NCI-H1694 (cell line): ENCODE data around the gene BBS4.

Experiments
- DNase-seq: peaks from one replicate; lab custom pipeline; 2025; lab: John Stamatoyannopoulos, UW

BBS4 gene

DNA sequence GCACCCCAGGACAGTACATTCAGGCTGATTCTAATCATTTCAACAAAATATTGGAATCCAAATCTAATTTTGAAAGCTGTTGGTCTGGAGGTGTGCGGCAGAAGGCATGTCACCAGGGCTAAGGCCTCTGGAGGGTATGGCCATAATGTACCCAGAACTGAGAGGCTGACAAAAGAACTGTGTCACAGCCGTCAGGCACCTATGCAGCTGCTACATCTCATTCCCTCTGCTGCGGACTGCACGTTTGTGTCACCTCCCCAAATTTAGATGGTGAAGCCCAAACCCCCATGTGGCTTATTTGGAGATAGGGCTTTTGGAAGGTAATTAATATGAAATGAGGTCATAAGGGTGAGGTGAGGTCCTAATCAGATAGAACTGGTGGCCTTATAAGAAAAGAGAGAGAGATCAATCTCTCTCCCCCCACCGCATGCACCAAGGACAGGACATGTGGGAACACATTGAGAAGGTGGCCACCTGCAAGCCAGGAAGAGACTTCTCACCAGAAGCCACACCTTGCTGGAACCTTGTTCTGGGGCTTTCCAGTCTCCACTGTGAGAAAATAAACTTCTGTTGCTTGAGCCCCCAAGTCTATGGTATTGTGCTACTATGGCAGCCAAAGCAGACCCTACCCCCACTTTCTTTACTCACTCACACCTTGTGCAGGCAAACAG is 74.7 kb downstream of the BBS4 start:
- no peak for DNase-seq

DNA sequence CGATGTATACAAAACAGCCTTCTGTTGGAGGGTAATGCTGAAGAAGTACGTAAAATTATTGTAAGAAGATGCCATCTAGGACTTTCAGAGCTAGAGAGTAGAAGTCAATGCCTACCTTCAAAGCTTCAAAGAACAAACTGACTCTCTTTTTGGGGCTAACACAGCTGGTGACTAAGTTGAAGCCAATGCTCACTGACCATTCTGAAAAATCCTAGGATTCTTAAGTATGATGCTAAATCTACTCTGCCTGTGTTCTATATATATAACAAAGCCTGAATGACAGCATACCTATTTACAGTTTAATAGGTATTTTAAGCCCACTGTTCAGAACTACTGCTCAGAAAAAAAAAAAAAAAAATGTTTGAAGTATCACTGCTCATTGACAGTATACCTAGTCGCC is 78.6 kb downstream of the BBS4 start:
- DNase-seq, result no peak

DNA sequence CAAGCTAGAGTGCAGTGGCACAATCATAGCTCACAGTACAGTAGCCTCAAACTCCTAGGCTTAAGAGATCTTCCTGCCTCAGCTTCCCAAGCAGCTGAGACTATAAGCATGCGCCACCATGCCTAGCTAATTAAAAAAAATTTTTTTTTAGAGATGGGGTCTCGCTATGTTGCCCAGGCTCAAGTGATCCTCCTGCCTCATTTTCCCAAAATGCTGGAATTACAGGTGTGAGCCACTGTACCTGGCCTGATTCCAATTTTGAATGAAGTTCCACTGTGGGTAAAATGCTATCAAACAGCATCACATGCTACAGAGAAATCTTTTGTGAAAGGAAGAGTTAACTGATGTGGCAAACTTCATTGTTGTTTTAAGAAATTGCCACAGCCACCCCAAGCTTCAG is 80.0 kb downstream of the BBS4 start:
- DNase-seq, result no peak

DNA sequence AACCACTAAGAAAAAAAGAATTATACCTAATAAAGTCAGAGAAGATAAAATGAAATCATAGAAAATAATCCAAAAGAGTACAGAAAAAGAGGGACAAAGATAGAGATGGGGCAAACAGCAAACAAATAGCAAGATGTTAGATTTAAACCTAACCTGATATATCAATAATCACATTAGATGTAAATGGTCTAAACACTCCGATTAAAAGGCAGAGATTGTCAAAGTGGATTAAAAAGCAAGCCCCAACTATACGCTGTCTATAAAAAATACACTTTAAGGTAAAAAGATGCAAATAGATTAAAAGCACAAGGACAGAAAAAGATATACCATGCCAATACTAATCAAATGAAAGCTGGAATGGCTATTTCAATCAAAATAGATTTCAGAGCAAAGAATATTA is 80.8 kb downstream of the BBS4 start:
- no peak for DNase-seq

DNA sequence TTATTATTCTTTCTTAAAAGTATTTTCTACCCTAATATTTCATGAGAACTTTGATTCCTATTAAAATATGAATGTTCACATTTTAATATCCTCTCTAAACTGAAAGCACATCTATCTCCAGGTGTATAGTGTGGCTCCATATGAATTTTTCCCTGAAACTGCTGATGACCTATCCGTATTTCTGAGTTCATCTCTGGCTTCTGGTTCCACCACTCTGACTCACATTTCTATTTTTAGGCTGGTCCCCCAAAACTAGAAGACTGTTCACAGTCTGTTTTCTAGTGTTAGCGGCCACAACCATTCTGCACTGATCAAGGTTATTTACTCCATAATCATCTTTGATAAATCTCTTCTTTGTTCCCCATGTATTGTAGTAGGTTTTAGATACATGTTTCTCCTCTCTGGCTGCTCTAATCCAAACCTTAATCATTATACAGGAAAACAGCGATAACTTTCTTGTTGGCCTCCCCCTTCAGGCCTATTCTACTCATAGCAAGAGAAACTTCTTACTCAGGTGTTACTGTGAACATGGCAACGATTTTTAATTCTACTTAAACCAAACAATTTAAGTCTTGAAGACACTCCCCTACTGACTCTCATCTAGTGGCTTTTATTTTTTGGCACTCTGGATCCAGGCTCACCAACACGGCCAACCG is 84.8 kb downstream of the BBS4 start:
- DNase-seq, result no peak

DNA sequence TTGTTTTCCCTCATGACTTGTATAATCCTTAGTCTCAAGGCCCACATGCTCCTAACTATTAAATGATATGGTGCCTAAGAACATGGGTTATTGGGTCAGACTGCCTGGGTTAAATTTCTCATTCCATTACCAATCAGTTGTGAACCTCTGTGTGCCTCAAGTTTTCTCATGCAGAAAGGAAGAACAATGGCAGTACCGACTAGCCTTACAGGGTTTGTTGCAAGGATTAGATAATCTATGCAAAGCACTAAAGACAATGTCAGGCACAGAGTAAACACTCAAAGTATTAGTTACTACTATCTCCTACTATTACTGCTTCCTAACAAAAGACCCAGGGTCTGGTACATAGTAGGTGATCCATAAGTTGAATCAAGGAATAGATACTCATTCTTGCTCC is 85.3 kb downstream of the BBS4 start:
- DNase-seq, result no peak

DNA sequence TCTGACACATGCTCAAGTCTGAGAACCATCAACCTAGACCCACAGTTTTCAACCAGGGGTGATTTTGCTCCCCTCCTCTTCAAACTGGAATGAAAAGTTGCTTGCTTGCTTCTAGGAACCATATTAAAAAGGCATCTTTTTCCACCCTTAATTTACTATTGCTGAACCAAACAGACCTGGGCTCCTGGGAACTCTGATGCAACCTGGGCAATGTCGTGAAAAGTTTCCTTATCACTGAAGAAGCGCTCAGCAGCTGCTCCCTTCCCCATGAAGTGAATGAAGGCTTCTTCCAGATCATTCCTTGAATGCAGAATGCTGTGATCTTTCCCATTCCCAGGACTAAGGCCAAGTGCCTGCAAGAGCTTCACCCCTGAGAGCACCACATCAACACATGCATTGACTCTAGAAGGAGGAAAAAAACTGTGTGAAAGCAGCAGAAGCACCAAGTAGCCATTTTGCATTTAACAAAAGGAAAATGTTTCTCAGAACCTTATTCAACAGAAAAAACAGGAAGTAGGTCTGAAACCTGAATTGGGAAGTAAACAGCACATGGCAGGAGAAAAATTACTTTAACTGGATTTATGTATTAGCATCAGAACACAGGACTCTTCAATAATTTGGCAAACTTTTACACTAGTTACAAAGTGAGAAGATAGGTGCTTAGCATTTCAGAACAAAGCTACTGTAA is 88.8 kb downstream of the BBS4 start:
- DNase-seq, result no peak

DNA sequence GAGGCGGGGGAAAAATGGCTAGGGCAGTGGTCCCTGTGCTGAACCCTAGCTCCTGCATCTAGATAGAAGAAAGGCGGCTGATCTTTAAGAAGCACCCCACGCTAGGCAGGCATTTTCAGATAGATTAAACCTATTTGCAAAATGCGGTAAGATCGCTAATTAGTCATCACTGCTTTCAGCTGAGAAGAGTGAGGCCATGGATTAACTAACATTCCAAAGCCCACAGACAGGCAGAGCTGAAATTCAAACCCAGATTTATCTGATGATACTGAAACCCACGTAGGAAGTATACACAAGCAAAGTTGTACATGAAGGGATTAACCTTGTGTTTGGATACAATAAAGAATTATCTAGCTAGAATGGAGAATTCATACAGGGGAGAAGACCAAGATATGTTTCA is 92.8 kb downstream of the BBS4 start:
- no peak for DNase-seq

DNA sequence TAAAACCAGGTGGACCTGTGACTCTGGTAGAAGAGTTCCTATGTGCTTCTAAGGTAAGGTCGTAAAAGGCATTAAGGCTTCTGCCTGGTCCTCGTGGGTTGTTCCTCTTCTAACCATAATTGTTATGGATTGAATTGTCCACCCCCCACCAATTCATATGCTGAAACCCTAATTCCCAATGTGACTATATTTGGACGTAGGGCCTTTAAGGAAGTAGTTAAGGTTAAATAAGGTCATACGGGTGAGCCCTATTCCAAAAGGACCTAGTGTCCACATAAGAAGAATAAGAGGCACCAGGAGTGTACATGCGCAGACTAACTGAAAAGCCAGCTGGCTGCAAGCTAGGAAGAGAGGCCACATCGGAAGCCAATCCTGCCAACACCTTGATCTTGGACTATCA is 95.6 kb downstream of the BBS4 start:
- no peak for DNase-seq

DNA sequence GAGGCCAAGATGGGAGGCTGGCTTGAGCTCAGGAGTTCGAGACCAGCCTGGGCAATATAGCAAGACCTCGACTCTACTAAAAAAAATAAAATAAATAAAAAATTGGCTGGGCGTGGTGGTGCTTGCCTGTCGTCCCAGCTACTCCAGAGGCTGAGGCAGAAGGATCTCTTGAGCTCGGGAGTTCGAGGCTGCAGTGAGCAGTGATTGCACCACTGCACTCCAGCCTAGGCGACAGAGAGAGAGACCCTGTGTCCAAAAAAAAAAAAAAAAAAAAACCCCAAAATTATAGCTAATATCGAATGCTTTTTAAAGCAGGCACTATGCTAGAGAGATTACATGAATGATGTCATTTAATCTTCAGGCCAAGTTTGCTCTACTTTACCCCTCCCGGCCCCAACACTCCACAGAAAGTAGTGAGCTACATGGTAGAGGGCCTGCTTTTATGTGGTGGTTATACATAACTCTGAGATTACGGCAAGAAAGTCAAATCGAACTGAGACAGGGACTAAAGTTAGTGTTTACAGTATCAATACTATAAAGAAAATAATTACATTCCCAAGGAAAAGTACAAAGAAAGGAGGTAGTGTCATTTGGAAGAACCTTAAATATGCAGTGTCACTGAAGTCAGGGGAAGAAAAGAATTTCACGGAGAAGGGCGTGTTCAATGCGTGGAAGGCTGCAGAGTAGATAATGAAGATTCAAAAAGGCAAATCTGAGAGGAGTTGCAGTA is 96.4 kb downstream of the BBS4 start:
- DNase-seq, result no peak

DNA sequence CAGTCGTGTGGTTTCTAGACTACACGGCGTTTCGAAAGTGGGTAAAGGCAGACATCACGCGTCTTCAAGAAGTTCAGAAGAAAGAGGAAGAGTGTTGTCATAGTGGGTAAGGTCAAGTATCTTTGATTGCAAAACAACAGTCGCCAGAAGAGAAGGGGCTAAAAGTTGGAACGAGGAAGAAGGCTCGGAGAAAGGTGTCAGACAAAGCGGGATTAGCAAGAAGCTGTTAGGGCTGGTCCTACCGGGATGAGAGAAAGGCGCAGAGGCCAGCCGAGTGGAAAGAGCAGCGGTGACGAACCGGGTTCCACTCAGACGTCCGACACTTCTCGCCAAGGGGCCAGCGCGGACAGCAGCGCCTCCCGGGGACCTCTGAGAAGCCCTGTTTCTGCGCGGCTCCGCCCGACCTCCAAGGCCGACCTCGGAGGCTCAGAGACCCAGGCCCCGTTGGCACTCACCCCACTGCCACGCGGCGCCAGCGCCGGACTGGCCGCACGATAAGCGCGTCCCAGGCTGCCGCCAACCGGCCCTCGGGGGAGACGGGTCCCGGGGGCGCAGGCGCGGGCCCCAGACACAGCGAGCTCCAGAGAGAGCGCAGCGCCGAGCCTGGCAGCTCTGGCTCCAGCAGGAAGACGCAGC is 97.1 kb downstream of the BBS4 start:
- DNase-seq, result no peak

DNA sequence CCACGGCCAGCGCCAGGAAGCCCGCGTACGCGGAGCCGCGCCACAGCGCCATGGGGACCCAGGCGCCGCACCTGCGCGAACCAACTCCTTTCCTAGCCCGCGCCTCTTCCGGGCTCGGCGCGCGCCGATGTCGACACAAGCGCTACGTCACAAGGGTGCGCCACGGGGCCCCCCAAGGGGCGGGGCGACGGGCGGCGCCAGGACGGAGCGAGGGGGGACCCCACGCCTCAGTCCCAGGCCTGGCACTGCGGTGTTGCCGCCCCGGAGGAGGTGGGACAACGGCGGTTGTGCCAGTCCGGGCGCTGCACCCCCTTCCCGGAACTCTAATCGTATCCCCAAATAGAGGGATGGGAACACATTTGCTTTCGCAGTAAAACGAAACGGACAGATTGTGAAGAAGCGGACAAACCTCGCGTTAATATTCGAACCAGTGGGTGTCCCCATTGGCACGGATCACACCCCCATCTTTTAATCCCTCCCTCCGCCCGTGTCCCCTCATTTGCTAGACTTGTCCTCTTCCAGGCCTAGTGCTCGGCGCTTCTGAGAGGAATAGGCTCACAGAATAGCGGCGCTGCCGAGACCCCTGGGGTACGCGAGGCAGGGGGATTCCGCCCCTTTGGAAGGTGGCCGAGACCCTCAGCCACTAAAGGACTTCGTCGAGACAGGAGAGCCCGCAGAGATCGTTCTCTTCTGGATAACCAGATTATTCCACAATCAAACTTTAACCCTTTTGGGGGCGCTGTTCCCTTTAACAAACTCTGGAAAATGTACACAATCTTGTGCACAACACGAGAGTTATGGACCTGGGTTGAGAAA is 97.8 kb downstream of the BBS4 start, which contains the start of gene ADPGK:
TSS of gene ADPGK (minus strand) at position 119 of the 816 bp plus-strand sequence. CDS start at position 52, 67 bp downstream.
- DNase-seq, result peak; percentile 91

DNA sequence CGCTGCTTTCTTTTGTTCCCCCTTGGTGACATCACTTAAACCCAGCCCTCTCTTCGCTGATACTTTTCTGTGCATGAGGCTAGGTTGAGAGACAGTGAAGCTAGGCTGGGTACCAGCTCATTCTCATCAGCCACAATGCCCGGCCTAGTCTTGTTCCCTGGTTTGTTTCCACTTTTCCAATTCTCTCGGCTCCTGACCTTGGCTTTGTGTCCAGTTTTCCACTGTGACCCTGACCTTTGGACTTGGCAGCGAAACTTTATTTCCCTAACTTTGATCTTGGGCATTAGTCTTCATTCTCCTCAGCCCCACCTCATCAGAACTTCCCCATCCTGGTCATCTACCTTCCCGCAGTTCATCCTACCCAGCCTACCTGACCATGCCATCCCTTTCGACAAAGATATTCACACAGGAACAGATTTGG is 98.5 kb downstream of the BBS4 start:
- DNase-seq, result no peak

DNA sequence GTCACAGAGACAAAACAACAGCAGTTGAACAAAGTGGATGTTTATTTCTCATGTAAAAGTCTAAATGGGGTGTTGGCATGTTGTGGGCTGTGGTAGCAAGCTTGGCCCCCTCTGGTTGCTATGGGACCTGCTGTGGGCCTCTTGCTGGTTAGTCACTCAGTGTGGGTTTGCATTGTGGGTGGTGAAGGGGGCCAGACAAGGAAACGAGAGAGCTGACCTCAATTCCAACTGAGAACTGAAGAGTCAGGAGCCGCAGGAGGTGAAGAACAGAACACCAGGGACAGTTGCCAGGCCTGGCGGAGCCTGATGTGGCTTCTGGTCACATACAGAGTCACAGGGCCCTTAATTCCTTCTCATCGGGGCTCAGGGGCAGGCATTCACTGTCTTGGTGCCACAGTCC is 99.4 kb downstream of the BBS4 start:
- DNase-seq, result no peak

DNA sequence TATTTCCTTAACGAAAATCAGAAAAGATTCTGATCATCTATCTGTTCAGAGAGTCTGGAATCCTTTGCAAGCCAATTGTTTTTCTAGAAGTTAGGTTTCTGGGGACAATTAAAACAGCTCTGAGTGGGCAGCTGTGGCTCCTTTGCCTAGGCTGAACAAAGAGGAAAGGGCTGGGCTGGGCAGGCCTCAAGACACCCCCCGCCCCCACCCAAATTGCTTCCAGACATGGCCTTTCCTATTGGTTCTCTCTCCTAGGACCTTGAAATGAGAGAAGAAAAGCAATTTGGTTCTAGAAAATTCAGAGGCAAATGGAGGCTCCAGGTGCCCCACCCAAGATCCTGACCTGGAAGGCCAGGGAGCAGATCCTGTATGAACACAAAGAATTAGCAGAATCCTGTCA is 99.8 kb downstream of the BBS4 start:
- DNase-seq, result no peak

DNA sequence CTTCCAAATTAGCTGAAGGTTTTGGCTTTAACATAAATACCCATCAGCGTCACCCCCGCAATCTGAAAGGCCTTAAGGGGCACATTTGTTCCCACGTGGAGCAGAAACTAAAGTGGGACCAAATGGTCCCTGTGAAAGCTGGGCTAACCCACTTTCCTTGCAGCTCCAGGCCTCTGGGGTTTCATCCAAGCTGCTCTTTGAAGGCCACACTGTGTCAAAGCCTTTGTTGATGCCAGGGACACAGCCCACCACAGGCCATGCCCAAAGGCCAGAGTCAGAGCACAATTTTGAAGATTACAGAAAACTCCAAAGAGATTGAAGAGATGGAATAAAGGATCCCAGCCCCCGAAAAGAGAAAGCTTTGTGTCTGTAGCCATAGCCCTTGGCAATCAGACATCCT is 100.2 kb downstream of the BBS4 start:
- DNase-seq, result no peak

DNA sequence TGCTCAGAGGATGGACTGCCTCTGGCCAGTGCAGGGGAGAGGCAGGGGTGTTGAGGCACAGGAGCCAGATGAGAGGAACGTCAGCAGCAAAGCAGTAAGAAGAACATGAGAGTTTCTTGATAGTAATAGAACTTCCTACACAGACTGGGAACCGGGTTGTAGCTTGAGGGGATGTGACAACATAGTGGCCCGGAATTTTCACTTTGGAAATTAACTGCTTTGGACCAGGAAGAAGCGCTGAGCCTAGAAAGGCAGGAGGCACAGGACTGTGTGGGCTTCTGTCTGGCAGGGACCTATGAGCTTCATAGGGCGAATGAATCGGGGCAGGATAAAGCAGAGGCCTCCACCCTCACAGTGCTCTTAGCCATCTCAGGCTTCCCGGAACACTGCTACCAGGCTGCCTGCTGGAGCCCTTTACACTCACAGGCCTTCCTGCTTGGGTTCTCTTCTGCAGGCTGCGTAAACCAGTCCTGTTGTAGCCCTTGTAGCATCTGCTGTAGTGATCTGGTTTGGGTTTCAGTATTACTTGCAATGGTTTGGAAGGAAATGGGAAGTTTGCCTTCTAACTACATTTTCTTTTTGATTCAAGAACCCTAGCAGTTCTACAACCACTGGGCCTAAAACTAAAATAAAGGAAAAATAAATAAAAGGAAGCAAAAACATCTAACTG is 100.8 kb downstream of the BBS4 start:
- no peak for DNase-seq

DNA sequence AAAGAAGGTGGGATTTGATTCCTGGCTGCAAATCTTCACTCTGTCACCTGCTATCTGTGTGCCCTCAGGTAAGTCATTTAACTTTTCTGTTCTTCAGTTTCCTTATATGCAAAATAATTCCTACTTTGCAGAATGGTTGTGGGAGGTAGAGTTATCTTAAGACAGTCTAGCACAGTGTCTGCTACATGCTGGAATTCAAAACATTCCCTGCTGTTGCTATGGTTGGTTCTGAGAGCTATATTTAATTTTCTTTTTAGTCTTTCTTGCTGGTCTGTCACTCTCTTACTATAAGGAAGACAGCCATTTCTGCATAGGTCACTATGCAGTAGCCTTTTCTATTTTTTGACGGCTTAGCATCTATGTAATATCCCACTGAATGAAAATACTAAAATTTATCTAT is 101.5 kb downstream of the BBS4 start:
- DNase-seq, result no peak
